ENCODE measurements around the gene PHLDB1. TPM values are rescaled to one million over a fixed set of nuclear protein-coding genes. Genes with fewer than 3 reads are reported as not detected.
"Not testable (repeated sequence)": the region's sequence is repeated elsewhere in the genome, so short reads cannot be mapped to it uniquely, and the experiment has no call there.

PHLDB1 gene
- total and polyA plus RNA-seq, 7 donors, result 12.6 to 45.8 (median 27.7) TPM

DNA sequence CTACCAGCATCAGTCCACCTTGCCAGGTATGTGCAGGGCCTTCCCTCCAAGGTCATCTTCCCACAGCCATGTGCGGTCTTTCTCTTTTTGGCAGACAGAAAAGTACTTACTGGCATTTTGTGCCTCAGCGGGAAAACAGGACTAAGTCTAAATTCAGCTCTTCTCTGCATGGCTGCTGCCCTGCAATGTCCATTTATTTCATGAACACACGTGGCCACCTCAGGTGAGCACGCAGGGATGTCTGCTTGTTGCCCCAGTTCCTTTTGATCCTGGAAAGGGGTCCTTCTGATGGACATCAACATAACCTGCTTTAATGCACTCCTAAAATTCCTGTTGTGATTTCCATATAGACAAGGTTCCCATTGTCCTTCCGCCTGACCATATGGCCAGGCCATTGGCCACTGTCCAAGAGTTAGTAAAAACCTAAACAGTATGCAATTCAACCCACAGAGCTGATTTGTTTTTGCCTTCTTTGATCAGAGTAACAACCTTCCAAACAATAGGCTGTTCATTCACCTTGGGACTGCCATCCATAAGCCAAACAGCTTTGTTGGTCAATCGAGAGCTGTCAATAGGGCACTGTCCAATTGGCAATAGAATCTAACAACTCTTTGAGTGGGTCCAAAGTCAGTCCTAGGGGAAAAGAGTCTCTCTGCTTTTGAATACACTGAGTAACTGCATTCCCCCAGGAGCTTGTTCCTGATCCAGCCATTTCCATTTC lies 66.1 kb downstream of the PHLDB1 start:
- Histone ChIP-seq H3K36me3 (ENCODE audit: insufficient read depth in 1 of 2, low read depth in 1 of 2) (no peaks in the 10 kb centered on the region), H3K4me1 (no peaks in the 10 kb centered on the region), H3K9me3 (no peaks in the 10 kb centered on the region), H3K27me3 (ENCODE audit: insufficient read depth in 3 of 3, low read length in 2 of 3) (no peaks in the 10 kb centered on the region), H3K27ac (no peak overlapping the region), H3K4me3 (no peak overlapping the region)
- no peak for ATAC-seq
- TF ChIP-seq, protein P1, sequence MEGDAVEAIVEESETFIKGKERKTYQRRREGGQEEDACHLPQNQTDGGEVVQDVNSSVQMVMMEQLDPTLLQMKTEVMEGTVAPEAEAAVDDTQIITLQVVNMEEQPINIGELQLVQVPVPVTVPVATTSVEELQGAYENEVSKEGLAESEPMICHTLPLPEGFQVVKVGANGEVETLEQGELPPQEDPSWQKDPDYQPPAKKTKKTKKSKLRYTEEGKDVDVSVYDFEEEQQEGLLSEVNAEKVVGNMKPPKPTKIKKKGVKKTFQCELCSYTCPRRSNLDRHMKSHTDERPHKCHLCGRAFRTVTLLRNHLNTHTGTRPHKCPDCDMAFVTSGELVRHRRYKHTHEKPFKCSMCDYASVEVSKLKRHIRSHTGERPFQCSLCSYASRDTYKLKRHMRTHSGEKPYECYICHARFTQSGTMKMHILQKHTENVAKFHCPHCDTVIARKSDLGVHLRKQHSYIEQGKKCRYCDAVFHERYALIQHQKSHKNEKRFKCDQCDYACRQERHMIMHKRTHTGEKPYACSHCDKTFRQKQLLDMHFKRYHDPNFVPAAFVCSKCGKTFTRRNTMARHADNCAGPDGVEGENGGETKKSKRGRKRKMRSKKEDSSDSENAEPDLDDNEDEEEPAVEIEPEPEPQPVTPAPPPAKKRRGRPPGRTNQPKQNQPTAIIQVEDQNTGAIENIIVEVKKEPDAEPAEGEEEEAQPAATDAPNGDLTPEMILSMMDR (IDR thresholded peaks at IDR 0.05), result no peak
- intact Hi-C loops (cut with DNase I), result no loop called here
- WGBS, 3 donors, result 76 to 82% (median 78%) methylated on average over 6 of the region's 6 CpGs
- no peak for DNase-seq

- TF ChIP-seq, protein P1 (IDR thresholded peaks at IDR 0.05), result no peak
- Histone ChIP-seq H3K9me3 (no peaks in the 10 kb centered on the region), H3K36me3 (ENCODE audit: insufficient read depth in 1 of 2, low read depth in 1 of 2) (no peaks in the 10 kb centered on the region), H3K27me3 (ENCODE audit: insufficient read depth in 3 of 3, low read length in 2 of 3) (no peaks in the 10 kb centered on the region), H3K4me3 (no peak overlapping the region), H3K4me1 (no peaks in the 10 kb centered on the region), H3K27ac (no peak overlapping the region)
- 88 to 91% (median 91%) methylated on average over 1 of the region's 1 CpG for WGBS, 3 donors
- no peak for DNase-seq
- no peak for ATAC-seq
- intact Hi-C loops (cut with DNase I), result no loop called here
Measured at GRCh38 chr11:118674082-118674435, 66.6 kb downstream of the PHLDB1 start.

- H3K27ac ChIP-seq, result no peak overlapping the region
- no peaks in the 10 kb centered on the region for H3K9me3 ChIP-seq
- TF ChIP-seq, protein P1 (IDR thresholded peaks at IDR 0.05), result no peak
- 96 to 98% (median 97%) methylated on average over 6 of the region's 6 CpGs for WGBS, 3 donors
- no peak for DNase-seq
- H3K4me1 ChIP-seq, result no peaks in the 10 kb centered on the region
- H3K4me3 ChIP-seq, result no peak overlapping the region
- peak in 1 of 4 donors; percentile 12 for ATAC-seq
- no peaks in the 10 kb centered on the region for H3K36me3 ChIP-seq (ENCODE audit: insufficient read depth in 1 of 2, low read depth in 1 of 2)
- H3K27me3 ChIP-seq (ENCODE audit: insufficient read depth in 3 of 3, low read length in 2 of 3), result no peaks in the 10 kb centered on the region
- intact Hi-C loops (cut with DNase I), result no loop called here
Measured at GRCh38 chr11:118677977-118678376, 70.6 kb downstream of the PHLDB1 start.

DNA sequence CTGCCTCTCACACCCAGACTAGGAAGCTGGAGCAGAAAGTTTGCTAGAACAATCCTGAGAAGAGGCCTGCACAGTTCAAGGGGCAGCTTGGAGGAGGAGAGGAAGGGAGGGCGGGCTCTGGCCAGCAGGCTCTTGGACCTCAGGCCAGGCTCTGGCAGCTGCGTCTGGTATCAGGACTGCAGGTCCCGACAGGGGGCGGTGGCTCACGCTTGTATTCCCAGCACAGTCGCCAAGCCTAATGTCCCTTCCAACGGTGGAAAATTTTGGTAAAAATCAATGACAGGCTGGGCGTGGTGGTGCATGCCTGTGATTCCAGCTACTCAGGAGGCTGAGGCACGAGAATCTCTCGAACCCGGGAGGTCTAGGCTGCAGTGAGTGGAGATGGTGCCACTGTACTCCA lies 71.5 kb downstream of the PHLDB1 start:
- intact Hi-C loops (cut with DNase I); H3K27ac ChIP-seq; H3K4me3 ChIP-seq; H3K36me3 ChIP-seq (ENCODE audit: insufficient read depth in 1 of 2, low read depth in 1 of 2); H3K9me3 ChIP-seq; H3K27me3 ChIP-seq (ENCODE audit: insufficient read depth in 3 of 3, low read length in 2 of 3); H3K4me1 ChIP-seq: not testable (repeated sequence)
- WGBS, 3 donors, result 24 to 43% (median 31%) methylated on average over 11 of the region's 11 CpGs
- ATAC-seq (peak in 1 of 4 donors; percentile 38), DNase-seq (peak in 1 of 2 donors; percentile 60)

- Histone ChIP-seq H3K27me3 (ENCODE audit: insufficient read depth in 3 of 3, low read length in 2 of 3) (no peaks in the 10 kb centered on the region), H3K27ac (no peak within 1 kb of the TSS), H3K9me3 (no peaks in the 10 kb centered on the region), H3K4me3 (no peak within 1 kb of the TSS), H3K36me3 (ENCODE audit: insufficient read depth in 1 of 2, low read depth in 1 of 2) (no peaks in the 10 kb centered on the region), H3K4me1 (no peaks in the 10 kb centered on the region)
- ATAC-seq (no peak), DNase-seq (peak in 1 of 2 donors; percentile 41)
- TF ChIP-seq, protein P1 (IDR thresholded peaks at IDR 0.05), result no peak
- 69 to 94% (median 78%) methylated on average over 5 of the region's 5 CpGs for WGBS, 3 donors
- intact Hi-C loops (cut with DNase I), result no loop called here
Measured at GRCh38 chr11:118679483-118679882, 72.1 kb downstream of the PHLDB1 start, which contains the start of gene TREH. TREH (minus strand) TSS chr11:118679650; CDS start chr11:118679627, 23 bp downstream.
